Sigmoid colon (tissue), 7 donors: ENCODE measurements around the gene SLC35F4. TPM values are rescaled to one million over a fixed set of nuclear protein-coding genes. Genes with fewer than 3 reads are reported as not detected.

Experiments
- DNase-seq: peaks from one replicate; pipeline ENCODE4 v3.0.0-alpha.2; 2019
- H3K27ac ChIP-seq, 4 donors: fragments of 200-600 bp; sonication (generic); one replicate each; pipeline ENCODE4 v1.5.1; 2016 to 2019; ENCODE audit warnings: mild to moderate bottlenecking in 1 of 4
- H3K27me3 ChIP-seq, 3 donors: fragments of 200-600 bp; sonication (generic); one replicate each; pipeline ENCODE4 v1.5.1; 2019; ENCODE audit warnings: mild to moderate bottlenecking in 1 of 3
- H3K36me3 ChIP-seq, 4 donors: fragments of 200-600 bp; sonication (generic); one replicate each; pipeline ENCODE4 v1.5.1; 2016 to 2019
- H3K4me1 ChIP-seq, 4 donors: fragments of 200-600 bp; sonication (generic); one replicate each; pipeline ENCODE4 v1.5.1; 2017 to 2019
- H3K4me3 ChIP-seq, 4 donors: fragments of 200-600 bp; sonication (generic); one replicate each; pipeline ENCODE4 v1.5.1; 2017 to 2019; ENCODE audit warnings: mild to moderate bottlenecking in 2 of 4, moderate library complexity in 1 of 4
- H3K9me3 ChIP-seq, 4 donors: fragments of 200-600 bp in 3 of 4; sonication (generic) in 3 of 4; one replicate each; pipeline versions ENCODE4 v1.5.1 to v1.6.1; 2013 to 2019
- CTCF ChIP-seq, 4 experiments: fragments of 450-650 bp in 3 of 4; fragments of 200-600 bp in 1 of 4; IDR thresholded peaks; one replicate each; pipeline ENCODE4 v1.5.1; 2016 to 2019; ENCODE audit warnings: antibody characterized with exemption in 4 of 4, mild to moderate bottlenecking in 3 of 4, moderate library complexity in 2 of 4
- EP300 ChIP-seq, 4 donors: sonication (generic); formaldehyde crosslinking; IDR thresholded peaks; one replicate each; pipeline ENCODE4 v1.6.1; 2017; ENCODE audit warnings: antibody characterized with exemption in 4 of 4
- POLR2A ChIP-seq, 2 donors: fragments of 450-650 bp; IDR thresholded peaks; one replicate each; pipeline ENCODE4 v1.6.1; 2016; ENCODE audit warnings: antibody characterized with exemption in 2 of 2, mild to moderate bottlenecking in 2 of 2, moderate library complexity in 2 of 2
- POLR2AphosphoS5 ChIP-seq, 4 donors: sonication (generic); formaldehyde crosslinking; IDR thresholded peaks; one replicate each; pipeline ENCODE4 v1.6.1; 2017; ENCODE audit warnings: antibody characterized with exemption in 4 of 4
- WGBS, 2 donors: extraction: QIAGEN DNeasy Blood & Tissue Kit; methylation state at CpG; one replicate each; pipeline ENCODE4 v1.1.7; 2013; 5-methylcytosine and 5-hydroxymethylcytosine counted together
- intact Hi-C: fragments of 100-400 bp; cut with DNase I; formaldehyde crosslinking; loops from one replicate; pipeline ENCODE4 v1.15.1; 2023
- polyA plus RNA-seq, 3 donors: library from polyadenylated mRNA; stranded (reverse); fragments of 200-250 nt; gene quantifications; one replicate each; pipeline ENCODE4 v1.2.3, GENCODE V29; 2013
- total RNA-seq, 4 donors: library from RNA; depleted of rRNA; stranded (reverse); fragments of >200 nt; gene quantifications; one replicate each; pipeline ENCODE4 v1.1.0, GENCODE V29; 2016
- donor health status: healthy with polysubstance abuse.
- donor health status: Bipolar disorder and iron deficiency.
- donor health status: healthy.

SLC35F4 gene
- total and polyA plus RNA-seq, 7 donors: not detected

- no peaks in the 10 kb centered on the region for H3K9me3 ChIP-seq
- intact Hi-C loops: no loop called here
- no peak overlapping the region for H3K27ac ChIP-seq
- no peaks in the 10 kb centered on the region for H3K27me3 ChIP-seq
- H3K4me3 ChIP-seq: no peak overlapping the region
- TF ChIP-seq EP300 (IDR thresholded peaks at IDR 0.05): no peak
- no peak for TF ChIP-seq POLR2AphosphoS5 (IDR thresholded peaks at IDR 0.05)
- no peak for TF ChIP-seq CTCF (IDR thresholded peaks at IDR 0.05)
- no peak for TF ChIP-seq POLR2A (IDR thresholded peaks at IDR 0.05)
- DNase-seq: no peak
- no peaks in the 10 kb centered on the region for H3K36me3 ChIP-seq
- WGBS, 2 donors: 47 to 62% methylated on average over 2 of the region's 2 CpGs
- no peaks in the 10 kb centered on the region for H3K4me1 ChIP-seq
Observed at GRCh38 chr14:57610631-57611030, 255.3 kb downstream of the SLC35F4 start.

GRCh38 chr14:57609192-57610075, 256.5 kb downstream of the SLC35F4 start:
- no peaks in the 10 kb centered on the region for H3K9me3 ChIP-seq
- TF ChIP-seq POLR2AphosphoS5 (IDR thresholded peaks at IDR 0.05) (no peak), EP300 (IDR thresholded peaks at IDR 0.05) (no peak), POLR2A (IDR thresholded peaks at IDR 0.05) (no peak), CTCF (IDR thresholded peaks at IDR 0.05) (no peak)
- no peaks in the 10 kb centered on the region for H3K27me3 ChIP-seq
- intact Hi-C loops: no loop called here
- WGBS, 2 donors: 52 to 66% methylated on average over 6 of the region's 6 CpGs
- no peak overlapping the region for H3K4me3 ChIP-seq
- H3K4me1 ChIP-seq: no peaks in the 10 kb centered on the region
- no peak for DNase-seq
- H3K36me3 ChIP-seq: no peaks in the 10 kb centered on the region
- H3K27ac ChIP-seq: no peak overlapping the region

- 63 to 72% methylated on average over 2 of the region's 2 CpGs for WGBS, 2 donors
- Histone ChIP-seq H3K9me3 (no peaks in the 10 kb centered on the region), H3K4me1 (no peaks in the 10 kb centered on the region), H3K27me3 (no peaks in the 10 kb centered on the region), H3K36me3 (no peaks in the 10 kb centered on the region), H3K27ac (no peak overlapping the region), H3K4me3 (no peak overlapping the region)
- TF ChIP-seq EP300 (IDR thresholded peaks at IDR 0.05) (no peak), POLR2AphosphoS5 (IDR thresholded peaks at IDR 0.05) (no peak)
- intact Hi-C loops: no loop called here
- no peak for DNase-seq
Observed at GRCh38 chr14:57607086-57607485, 258.8 kb downstream of the SLC35F4 start.

DNA sequence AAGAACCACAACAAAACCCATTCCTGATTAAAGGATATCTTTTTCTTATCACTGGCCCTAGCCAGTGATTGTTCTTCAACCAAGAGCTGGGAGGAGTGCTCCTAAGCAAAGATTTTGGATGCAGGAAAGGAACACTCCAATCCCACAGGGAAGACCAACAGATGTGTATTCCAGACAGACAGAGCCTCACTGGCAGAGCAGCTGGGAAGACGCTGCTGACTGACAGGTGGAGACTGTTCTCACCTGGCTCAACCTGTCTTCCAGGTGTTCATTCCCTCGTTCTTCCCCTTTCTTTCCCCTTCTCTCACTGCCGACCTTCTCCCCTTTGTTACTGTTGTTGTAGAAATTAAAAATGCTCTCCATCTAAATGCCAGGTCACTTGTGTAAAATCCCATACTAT, 282.5 kb downstream of the SLC35F4 start:
- intact Hi-C loops: no loop called here
- 44 to 64% methylated on average over 3 of the region's 3 CpGs for WGBS, 2 donors
- H3K4me3 ChIP-seq: no peak overlapping the region
- peaks cover 0 to 2% (median 0%) of the 10 kb centered on the region in 4 donors for H3K9me3 ChIP-seq
- no peak overlapping the region for H3K27ac ChIP-seq
- TF ChIP-seq CTCF (IDR thresholded peaks at IDR 0.05): no peak
- TF ChIP-seq EP300 (IDR thresholded peaks at IDR 0.05): no peak
- no peak for TF ChIP-seq POLR2AphosphoS5 (IDR thresholded peaks at IDR 0.05)
- TF ChIP-seq POLR2A (IDR thresholded peaks at IDR 0.05): no peak
- no peaks in the 10 kb centered on the region for H3K4me1 ChIP-seq
- no peak for DNase-seq
- H3K27me3 ChIP-seq: no peaks in the 10 kb centered on the region
- H3K36me3 ChIP-seq: no peaks in the 10 kb centered on the region

- WGBS, 2 donors: 55 to 60% methylated on average over 2 of the region's 2 CpGs
- peaks cover 0 to 2% (median 0%) of the 10 kb centered on the region in 4 donors for H3K9me3 ChIP-seq
- no peaks in the 10 kb centered on the region for H3K27me3 ChIP-seq
- H3K4me1 ChIP-seq: no peaks in the 10 kb centered on the region
- H3K36me3 ChIP-seq: no peaks in the 10 kb centered on the region
- DNase-seq: no peak
- intact Hi-C loops: no loop called here
- no peak overlapping the region for H3K4me3 ChIP-seq
- no peak overlapping the region for H3K27ac ChIP-seq
- no peak for TF ChIP-seq POLR2A (IDR thresholded peaks at IDR 0.05)
- no peak for TF ChIP-seq POLR2AphosphoS5 (IDR thresholded peaks at IDR 0.05)
- TF ChIP-seq EP300 (IDR thresholded peaks at IDR 0.05): no peak
- TF ChIP-seq CTCF (IDR thresholded peaks at IDR 0.05): no peak
Observed at GRCh38 chr14:57582746-57583145, 283.1 kb downstream of the SLC35F4 start.
